GM21737 (cell line): ENCODE measurements around the gene PFAS.
"Not testable (repeated sequence)": the region's sequence is repeated elsewhere in the genome, so short reads cannot be mapped to it uniquely, and the experiment has no call there.

Experiments used
- ATAC-seq: cut with Tn5 transposase; IDR thresholded peaks from one replicate; pipeline ENCODE4 v1.9.1; 2021; ENCODE audit warnings: mild to moderate bottlenecking, moderate library complexity; ENCODE audit not compliant: unreplicated experiment

PFAS gene

GRCh38 chr17:8225813-8226535 lies 23.1 kb upstream of the PFAS start:
- no peak for ATAC-seq

GRCh38 chr17:8226536-8227237 lies 22.4 kb upstream of the PFAS start:
- ATAC-seq: no peak

GRCh38 chr17:8227238-8227581 lies 21.9 kb upstream of the PFAS start:
- no peak for ATAC-seq

GRCh38 chr17:8231701-8232100 lies 17.4 kb upstream of the PFAS start:
- no peak for ATAC-seq

- no peak for ATAC-seq
Observed at GRCh38 chr17:8234361-8235270, 14.5 kb upstream of the PFAS start.

- no peak for ATAC-seq
Observed at GRCh38 chr17:8235676-8236075, 13.4 kb upstream of the PFAS start.

GRCh38 chr17:8237175-8237574 lies 11.9 kb upstream of the PFAS start:
- ATAC-seq: no peak

- ATAC-seq: no peak
Observed at GRCh38 chr17:8237886-8238285, 11.2 kb upstream of the PFAS start.

- ATAC-seq: no peak
Observed at GRCh38 chr17:8243827-8244226, 5.3 kb upstream of the PFAS start.

- no peak for ATAC-seq
Observed at GRCh38 chr17:8244768-8245167, 4.3 kb upstream of the PFAS start.

GRCh38 chr17:8249621-8250500 lies 772 bp downstream of the PFAS start:
- no peak for ATAC-seq

- ATAC-seq: not testable (repeated sequence)
Observed at GRCh38 chr17:8251411-8251810, 2.3 kb downstream of the PFAS start.

GRCh38 chr17:8253801-8254200 lies 4.7 kb downstream of the PFAS start:
- no peak for ATAC-seq

- no peak for ATAC-seq
Observed at GRCh38 chr17:8254881-8255280, 5.8 kb downstream of the PFAS start.

GRCh38 chr17:8255499-8255898 lies 6.4 kb downstream of the PFAS start:
- no peak for ATAC-seq

- ATAC-seq: no peak
Observed at GRCh38 chr17:8256291-8256690, 7.2 kb downstream of the PFAS start.

- no peak for ATAC-seq
Observed at GRCh38 chr17:8256691-8257090, 7.6 kb downstream of the PFAS start.

- ATAC-seq: no peak
Observed at GRCh38 chr17:8257801-8258200, 8.7 kb downstream of the PFAS start.

GRCh38 chr17:8264320-8264719 lies 15.2 kb downstream of the PFAS start:
- no peak for ATAC-seq

GRCh38 chr17:8264836-8265542 lies 15.9 kb downstream of the PFAS start:
- no peak for ATAC-seq
